Erythroblast (primary cell): ENCODE data around the gene VWA3B.
"Not testable (repeated sequence)": the region's sequence is repeated elsewhere in the genome, so short reads cannot be mapped to it uniquely, and the experiment has no call there.

ENCODE experiments used
- DNase-seq, 2 experiments: peaks; one replicate each; lab custom pipeline; 2025; lab: John Stamatoyannopoulos, UW
- GATA1 ChIP-seq: IDR thresholded peaks from 2 replicates; pipeline ENCODE4 v1.6.1; 2011; ENCODE audit warnings: low read depth, mild to moderate bottlenecking, control low read depth, low read length, moderate library complexity
- POLR2A ChIP-seq: IDR thresholded peaks from 2 replicates; pipeline ENCODE4 v1.6.1; 2011; ENCODE audit warnings: mild to moderate bottlenecking, low read length

Gene VWA3B

DNA sequence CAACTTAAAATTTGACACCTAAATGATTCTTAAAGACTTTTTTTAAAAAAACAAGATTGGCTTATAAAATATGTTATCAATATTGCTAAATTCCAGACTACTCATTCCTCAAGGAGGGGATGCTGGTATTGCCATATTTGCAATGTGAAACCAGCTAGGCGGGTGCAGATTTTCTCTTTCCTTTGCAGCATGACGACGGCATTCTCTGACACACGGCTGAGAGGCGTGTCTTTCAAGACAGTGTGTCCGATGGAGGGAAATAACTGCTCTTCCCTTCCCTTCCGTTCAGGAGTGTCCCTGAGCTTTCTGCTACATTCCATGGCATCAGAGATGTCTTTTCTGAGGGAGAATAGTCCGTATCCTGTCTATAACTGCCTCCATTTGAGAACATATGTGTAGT, 221.1 kb downstream of the VWA3B start:
- TF ChIP-seq POLR2A (no peak), GATA1 (no peak)
- DNase-seq = no peak

DNA sequence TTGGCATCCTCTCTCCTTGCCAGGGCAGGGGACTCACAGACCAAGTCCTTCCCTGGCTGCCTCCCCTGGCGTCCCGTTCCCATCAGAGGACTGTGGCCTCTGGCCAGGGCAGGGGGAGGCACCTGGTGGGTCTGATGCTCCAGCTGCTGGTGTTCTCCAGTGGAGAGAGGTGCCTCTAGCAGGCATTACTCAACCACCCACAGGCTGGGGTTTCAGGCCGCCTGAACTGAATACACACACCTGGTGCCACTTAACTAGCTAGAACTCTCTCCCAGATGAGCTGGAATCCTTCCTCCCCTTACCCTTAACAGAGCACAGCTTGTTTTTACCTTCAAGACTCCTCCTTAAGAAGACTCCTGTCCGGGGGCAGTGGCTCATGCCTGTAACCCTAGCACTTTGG, 221.6 kb downstream of the VWA3B start:
- TF ChIP-seq POLR2A (no peak), GATA1 (no peak)
- no peak for DNase-seq

- no peak for TF ChIP-seq POLR2A
- no peak for TF ChIP-seq GATA1
- DNase-seq = no peak
Measured at GRCh38 chr2:98309580-98309979, 222.6 kb downstream of the VWA3B start.

DNA sequence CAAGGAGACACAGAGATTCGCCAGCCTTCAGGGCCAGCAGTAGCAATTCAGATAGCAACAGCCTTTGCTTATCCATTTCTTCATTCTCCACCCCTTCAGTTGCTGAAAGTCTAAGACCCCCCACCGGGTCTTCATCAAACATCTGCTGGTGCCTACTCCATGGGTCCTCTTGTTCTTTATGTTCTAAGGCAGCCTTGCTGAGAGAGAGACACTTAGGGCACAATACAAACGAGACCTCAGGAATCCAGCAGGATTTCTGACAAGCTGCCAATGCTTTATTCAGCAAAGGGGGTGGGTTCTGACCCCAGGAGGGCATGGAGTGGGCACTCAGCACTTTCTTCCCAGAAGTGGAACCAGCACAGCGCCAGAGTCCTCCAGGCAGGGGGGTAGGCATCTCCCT, 223.0 kb downstream of the VWA3B start:
- TF ChIP-seq GATA1 (no peak), POLR2A (no peak)
- no peak for DNase-seq

DNA sequence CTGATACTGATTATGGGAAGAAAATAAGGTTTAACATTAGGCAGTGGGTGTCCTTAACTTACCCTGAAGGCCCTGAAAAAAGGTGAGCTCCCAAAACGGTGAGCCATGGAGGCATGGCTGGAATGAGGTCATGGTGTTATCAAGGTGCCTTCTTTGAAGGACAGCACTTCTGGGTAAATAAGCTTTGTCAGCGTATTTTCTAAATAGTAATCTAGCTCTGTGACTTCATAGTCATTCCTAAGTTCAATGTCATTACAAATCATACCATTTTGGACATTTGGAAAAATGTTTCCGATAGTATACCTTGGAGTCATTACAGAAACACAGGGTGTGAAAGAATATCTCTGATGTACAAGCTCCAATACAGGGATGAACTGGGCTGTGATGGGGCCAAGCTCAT, 224.1 kb downstream of the VWA3B start:
- TF ChIP-seq GATA1 (no peak), POLR2A (no peak)
- no peak for DNase-seq

- no peak for DNase-seq
Measured at GRCh38 chr2:98311771-98312545, 225.0 kb downstream of the VWA3B start.

GRCh38 chr2:98313492-98314250, 226.7 kb downstream of the VWA3B start:
- no peak for TF ChIP-seq GATA1
- no peak for TF ChIP-seq POLR2A
- DNase-seq = no peak

More at GRCh38 chr2:98311771-98312545, 225.0 kb downstream of the VWA3B start:
- no peak for TF ChIP-seq GATA1
- no peak for TF ChIP-seq POLR2A

DNA sequence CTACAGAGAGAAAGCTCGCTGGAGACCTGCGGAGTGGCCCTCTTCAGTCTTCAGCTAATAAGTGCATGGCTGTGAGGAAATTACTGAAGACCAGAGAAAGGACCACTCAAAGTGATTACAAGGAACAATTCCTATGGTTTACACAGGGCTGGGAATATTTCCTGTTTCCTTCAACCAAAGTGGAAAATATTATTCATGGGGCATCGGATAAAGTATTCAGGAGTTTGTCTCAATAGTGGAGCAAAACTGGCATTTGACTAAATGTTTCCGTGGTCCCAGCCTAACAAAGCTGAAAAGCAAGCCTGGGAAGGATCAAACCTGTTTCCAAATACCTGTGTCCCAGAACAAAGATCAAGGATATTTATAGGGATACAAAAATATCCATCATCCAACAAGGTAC, 227.3 kb downstream of the VWA3B start:
- no peak for DNase-seq
- no peak for TF ChIP-seq POLR2A
- TF ChIP-seq GATA1 = no peak

- no peak for DNase-seq
- TF ChIP-seq POLR2A (no peak), GATA1 (no peak)
Measured at GRCh38 chr2:98315957-98316356, 229.0 kb downstream of the VWA3B start.

- TF ChIP-seq POLR2A (no peak), GATA1 (no peak)
- DNase-seq = no peak
Measured at GRCh38 chr2:98317214-98317613, 230.2 kb downstream of the VWA3B start.

GRCh38 chr2:98320171-98320570, 233.2 kb downstream of the VWA3B start:
- not testable (repeated sequence) for DNase-seq

GRCh38 chr2:98324181-98324580, 237.2 kb downstream of the VWA3B start:
- no peak for DNase-seq
- TF ChIP-seq GATA1 (no peak), POLR2A (no peak)

- no peak for DNase-seq
- TF ChIP-seq GATA1 (no peak), POLR2A (no peak)
Measured at GRCh38 chr2:98327776-98328175, 240.8 kb downstream of the VWA3B start.

- DNase-seq = no peak
- TF ChIP-seq POLR2A (no peak), GATA1 (no peak)
Measured at GRCh38 chr2:98329549-98329948, 242.6 kb downstream of the VWA3B start.

DNA sequence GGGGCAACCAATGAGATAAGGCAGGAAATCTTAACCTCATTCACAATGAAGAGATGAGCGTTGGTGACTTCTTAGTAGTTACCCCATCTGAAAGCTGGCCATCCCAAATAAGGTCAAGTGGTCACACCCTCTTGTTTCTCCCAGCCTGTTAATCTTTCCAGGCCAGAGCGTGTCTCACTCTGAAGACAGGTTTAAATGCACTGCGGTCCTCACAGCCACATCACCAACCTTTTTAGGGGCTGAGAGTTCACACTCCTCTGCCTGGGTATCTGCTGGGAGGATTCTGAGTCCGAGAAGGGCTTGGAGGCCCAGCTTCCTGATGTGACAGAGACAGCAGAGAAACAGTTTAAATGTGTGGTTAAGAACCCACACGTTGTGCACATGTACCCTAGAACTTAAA, 246.0 kb downstream of the VWA3B start:
- TF ChIP-seq GATA1 (no peak), POLR2A (no peak)
- DNase-seq = no peak
